Fibroblast of villous mesenchyme (primary cell): ENCODE data around the gene VPS26A. TPM values are rescaled to one million over a fixed set of nuclear protein-coding genes. Genes with fewer than 3 reads are reported as not detected.

ENCODE experiments used
- DNase-seq: peaks from one replicate; pipeline ENCODE4 v3.0.0-alpha.2; 2010; ENCODE audit warnings: low read depth
- H3K4me3 ChIP-seq: 2 replicates; pipeline ENCODE4 v1.5.1; 2011; ENCODE audit warnings: low read depth, mild to moderate bottlenecking, low read length
- small RNA-seq: library from RNA; depleted of rRNA; stranded (forward); fragments of <200 nt; gene quantifications from one replicate; pipeline ENCODE3, GENCODE V24; 2012
- total RNA-seq: library from RNA; depleted of rRNA; stranded (reverse); fragments of >200 nt; gene quantifications from 2 replicates; pipeline ENCODE4 v1.2.3, GENCODE V29; 2012
- TF ChIP-seq, protein P1 (sequence below): IDR thresholded peaks from 2 replicates; pipeline ENCODE4 v1.5.1; 2012; ENCODE audit warnings: low read depth, mild to moderate bottlenecking, low read length; ENCODE audit not compliant: insufficient read depth

Gene VPS26A
- total RNA-seq, 1 donor = 38.9 TPM

GRCh38 chr10:69217119-69217754, 93.3 kb downstream of the VPS26A start:
- TF ChIP-seq, protein P1, sequence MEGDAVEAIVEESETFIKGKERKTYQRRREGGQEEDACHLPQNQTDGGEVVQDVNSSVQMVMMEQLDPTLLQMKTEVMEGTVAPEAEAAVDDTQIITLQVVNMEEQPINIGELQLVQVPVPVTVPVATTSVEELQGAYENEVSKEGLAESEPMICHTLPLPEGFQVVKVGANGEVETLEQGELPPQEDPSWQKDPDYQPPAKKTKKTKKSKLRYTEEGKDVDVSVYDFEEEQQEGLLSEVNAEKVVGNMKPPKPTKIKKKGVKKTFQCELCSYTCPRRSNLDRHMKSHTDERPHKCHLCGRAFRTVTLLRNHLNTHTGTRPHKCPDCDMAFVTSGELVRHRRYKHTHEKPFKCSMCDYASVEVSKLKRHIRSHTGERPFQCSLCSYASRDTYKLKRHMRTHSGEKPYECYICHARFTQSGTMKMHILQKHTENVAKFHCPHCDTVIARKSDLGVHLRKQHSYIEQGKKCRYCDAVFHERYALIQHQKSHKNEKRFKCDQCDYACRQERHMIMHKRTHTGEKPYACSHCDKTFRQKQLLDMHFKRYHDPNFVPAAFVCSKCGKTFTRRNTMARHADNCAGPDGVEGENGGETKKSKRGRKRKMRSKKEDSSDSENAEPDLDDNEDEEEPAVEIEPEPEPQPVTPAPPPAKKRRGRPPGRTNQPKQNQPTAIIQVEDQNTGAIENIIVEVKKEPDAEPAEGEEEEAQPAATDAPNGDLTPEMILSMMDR = no peak
- DNase-seq = peak; percentile 93
- H3K4me3 ChIP-seq = no peak overlapping the region

GRCh38 chr10:69218831-69219230, 94.9 kb downstream of the VPS26A start:
- no peak for DNase-seq
- no peak overlapping the region for H3K4me3 ChIP-seq
- TF ChIP-seq, protein P1 = no peak

- TF ChIP-seq, protein P1 = no peak
- no peak for DNase-seq
- H3K4me3 ChIP-seq = no peak within 1 kb of the TSS
Observed at GRCh38 chr10:69220041-69220451, 96.1 kb downstream of the VPS26A start, which contains the start of gene HKDC1. TSS of gene HKDC1 (plus strand) at chr10:69220332. CDS start at chr10:69220436, 104 bp downstream.

DNA sequence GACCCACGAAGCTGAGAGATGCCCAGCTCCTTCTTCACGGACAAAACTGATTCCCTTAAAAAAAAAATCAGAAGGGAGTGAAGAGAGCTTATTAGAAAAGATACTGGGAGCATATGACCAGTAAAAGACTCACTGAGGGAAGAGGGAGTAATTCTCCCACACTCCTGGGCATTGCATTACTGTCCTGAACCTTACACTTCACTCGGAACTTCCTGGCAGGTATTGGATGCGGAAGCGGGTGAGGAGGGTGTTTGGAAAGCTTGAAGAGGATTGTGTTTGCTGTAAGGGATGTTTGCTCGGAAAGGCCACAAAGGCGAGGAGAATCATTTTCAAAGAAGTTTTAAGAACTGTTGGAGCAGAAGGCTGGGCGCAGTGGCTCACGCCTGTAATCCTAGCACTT, 96.5 kb downstream of the VPS26A start:
- no peak overlapping the region for H3K4me3 ChIP-seq
- DNase-seq = no peak
- TF ChIP-seq, protein P1 = no peak

Small RNA genes within 50 kb of the gene (small RNA-seq; reads per million reads assigned to genes)
- not detected for gene RF00017

Other genes with a start within 250 kb of the VPS26A start
- 35.8 and 61.7 TPM in 2 replicates for gene DDX50, start 222.9 kb upstream of the VPS26A start, total RNA-seq
- 61.8 and 84.6 TPM in 2 replicates for gene DDX21, start 168.0 kb upstream of the VPS26A start, total RNA-seq
- gene KIFBP, start 135.4 kb upstream of the VPS26A start, total RNA-seq = 42.5 and 74.7 TPM in 2 replicates
- gene SRGN, start 36.1 kb upstream of the VPS26A start, total RNA-seq = 112 and 221 TPM in 2 replicates
- 22.5 and 28.5 TPM in 2 replicates for gene SUPV3L1, start 56.1 kb downstream of the VPS26A start, total RNA-seq
- 0.43 and 0.64 TPM in 2 replicates for gene HKDC1, start 96.2 kb downstream of the VPS26A start, total RNA-seq
- 86.7 and 91.1 TPM in 2 replicates for gene HK1, start 154.3 kb downstream of the VPS26A start, total RNA-seq